ENCODE results near the gene RAPGEF2.

- TF ChIP-seq CTCF (IDR thresholded peaks at IDR 0.05), result no peak
- no peak for TF ChIP-seq ZFX (IDR thresholded peaks at IDR 0.05; ENCODE audit: borderline replicate concordance)
These were observed 225.9 kb downstream of the RAPGEF2 start for GRCh38 chr4:159328766-159329165.

All from 22Rv1 (cell line).